PC-9 (cell line): ENCODE measurements around the gene TSTD1.
"Not testable (repeated sequence)": the region's sequence is repeated elsewhere in the genome, so short reads cannot be mapped to it uniquely, and the experiment has no call there.

Source experiments
- EZH2 ChIP-seq: fragments of 200-600 bp; sonication (generic); IDR thresholded peaks from 2 replicates; pipeline ENCODE4 v1.8.0; 2017; ENCODE audit warnings: antibody characterized with exemption, low read depth
- TF ChIP-seq, protein P1 (sequence below): fragments of 200-600 bp; sonication (generic); conservative IDR thresholded peaks from 2 replicates; pipeline ENCODE4 v1.6.1; 2017; ENCODE audit warnings: mixed run types, antibody characterized with exemption, mild to moderate bottlenecking, moderate library complexity

DNA sequence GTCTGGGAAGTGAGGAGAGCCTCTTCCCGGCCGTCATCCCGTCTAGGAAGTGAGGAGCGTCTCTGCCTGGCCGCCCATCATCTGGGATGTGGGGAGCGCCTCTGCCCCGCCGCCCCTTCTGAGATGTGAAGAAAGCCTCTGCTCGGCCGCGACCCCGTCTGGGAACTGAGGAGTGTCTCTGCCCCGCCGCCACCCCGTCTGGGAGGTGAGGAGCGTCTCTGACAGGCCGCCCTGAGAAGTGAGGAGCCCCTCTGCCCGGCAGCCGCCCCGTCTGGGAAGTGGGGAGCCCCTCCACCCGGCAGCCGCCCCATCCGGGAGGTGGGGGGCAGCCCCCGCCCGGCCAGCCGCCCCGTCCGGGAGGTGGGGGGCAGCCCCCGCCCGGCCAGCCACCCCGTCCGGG is 9.3 kb downstream of the TSTD1 start:
- TF ChIP-seq, protein P1, sequence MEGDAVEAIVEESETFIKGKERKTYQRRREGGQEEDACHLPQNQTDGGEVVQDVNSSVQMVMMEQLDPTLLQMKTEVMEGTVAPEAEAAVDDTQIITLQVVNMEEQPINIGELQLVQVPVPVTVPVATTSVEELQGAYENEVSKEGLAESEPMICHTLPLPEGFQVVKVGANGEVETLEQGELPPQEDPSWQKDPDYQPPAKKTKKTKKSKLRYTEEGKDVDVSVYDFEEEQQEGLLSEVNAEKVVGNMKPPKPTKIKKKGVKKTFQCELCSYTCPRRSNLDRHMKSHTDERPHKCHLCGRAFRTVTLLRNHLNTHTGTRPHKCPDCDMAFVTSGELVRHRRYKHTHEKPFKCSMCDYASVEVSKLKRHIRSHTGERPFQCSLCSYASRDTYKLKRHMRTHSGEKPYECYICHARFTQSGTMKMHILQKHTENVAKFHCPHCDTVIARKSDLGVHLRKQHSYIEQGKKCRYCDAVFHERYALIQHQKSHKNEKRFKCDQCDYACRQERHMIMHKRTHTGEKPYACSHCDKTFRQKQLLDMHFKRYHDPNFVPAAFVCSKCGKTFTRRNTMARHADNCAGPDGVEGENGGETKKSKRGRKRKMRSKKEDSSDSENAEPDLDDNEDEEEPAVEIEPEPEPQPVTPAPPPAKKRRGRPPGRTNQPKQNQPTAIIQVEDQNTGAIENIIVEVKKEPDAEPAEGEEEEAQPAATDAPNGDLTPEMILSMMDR, result not testable (repeated sequence)
- TF ChIP-seq EZH2, result not testable (repeated sequence)
